Inflammatory macrophage (primary cell): ENCODE measurements around the gene FAM184A.
"Not testable (repeated sequence)": the region's sequence is repeated elsewhere in the genome, so short reads cannot be mapped to it uniquely, and the experiment has no call there.

Experiments
- DNase-seq, 2 donors: peaks; one replicate each; pipeline ENCODE4 v3.0.0-alpha.2; 2020 to 2022

The FAM184A gene

GRCh38 chr6:119052292-119052889, 26.1 kb downstream of the FAM184A start:
- no peak for DNase-seq

GRCh38 chr6:119044255-119044654, 34.2 kb downstream of the FAM184A start:
- DNase-seq: no peak

- no peak for DNase-seq
Measured at GRCh38 chr6:119043783-119044182, 34.7 kb downstream of the FAM184A start.

DNA sequence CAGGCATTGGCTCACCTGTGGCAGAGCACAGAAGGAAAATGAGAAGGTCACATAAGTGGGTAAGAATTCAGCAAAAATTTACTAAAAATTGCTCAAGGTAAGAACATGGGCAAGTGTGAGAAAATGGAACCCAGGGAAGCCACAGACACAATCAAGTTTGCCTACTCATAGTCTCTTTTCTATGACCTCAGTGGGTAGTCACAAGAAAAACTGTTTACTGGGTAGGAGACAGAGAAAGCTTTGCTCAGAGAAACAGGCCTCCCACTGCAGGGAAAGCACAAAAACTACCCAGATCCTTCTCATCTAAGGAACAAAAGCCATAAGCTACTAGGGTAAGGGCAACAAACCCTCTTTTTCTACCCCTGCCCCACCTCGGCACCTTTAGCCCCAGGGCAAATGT, 35.2 kb downstream of the FAM184A start:
- no peak for DNase-seq

GRCh38 chr6:119040636-119041035, 37.8 kb downstream of the FAM184A start:
- DNase-seq: no peak

GRCh38 chr6:119040229-119040628, 38.2 kb downstream of the FAM184A start:
- DNase-seq: no peak

DNA sequence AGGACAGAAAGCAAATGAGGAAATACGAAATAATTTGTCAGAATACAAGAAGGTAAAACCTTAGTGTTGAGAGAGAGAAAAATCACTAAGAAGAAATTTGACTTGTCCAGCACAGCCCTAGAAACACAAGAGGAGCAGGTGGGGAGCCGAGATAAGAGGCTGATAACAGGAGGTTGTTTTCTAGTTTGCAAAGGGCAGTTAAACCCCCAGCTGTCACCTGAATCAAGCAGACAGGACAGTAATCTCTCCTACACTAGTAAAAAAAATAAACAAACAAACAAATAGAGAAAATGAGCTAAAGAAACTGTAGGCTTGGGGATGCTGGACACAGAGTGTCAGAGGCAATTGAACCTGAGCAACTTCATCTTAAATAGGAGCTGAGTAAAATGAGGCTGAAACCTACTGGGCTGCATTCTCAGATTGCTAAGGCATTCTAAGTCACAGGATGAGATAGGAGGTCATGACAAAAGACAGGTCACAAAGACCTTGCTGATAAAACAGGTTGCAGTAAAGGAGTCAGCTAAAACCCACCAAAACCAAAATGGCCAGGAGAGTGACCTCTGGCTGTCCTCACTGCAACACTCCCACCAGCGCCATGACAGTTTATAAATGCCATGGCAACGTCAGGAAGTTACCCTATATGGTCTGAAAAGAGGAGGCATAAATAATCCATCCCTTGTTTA, 40.4 kb downstream of the FAM184A start:
- no peak for DNase-seq

DNA sequence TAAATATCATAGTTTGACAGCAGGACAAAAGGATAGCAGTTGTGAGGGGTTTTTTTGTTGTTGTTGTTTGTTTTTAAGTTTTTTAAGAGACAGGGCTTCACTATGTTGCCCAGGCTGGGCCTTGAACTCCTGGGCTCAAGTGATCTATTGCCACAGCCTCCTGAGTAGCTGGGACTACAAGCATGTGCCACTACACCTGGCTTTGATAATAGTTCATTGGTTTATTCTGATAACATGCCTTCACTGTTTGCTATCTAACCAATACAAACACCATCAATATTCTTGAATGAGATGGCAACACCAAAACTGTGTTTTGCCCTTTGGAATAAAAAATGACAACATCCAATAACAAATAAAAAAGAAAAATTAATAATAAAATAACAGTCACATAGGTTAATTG, 41.2 kb downstream of the FAM184A start:
- no peak for DNase-seq

DNA sequence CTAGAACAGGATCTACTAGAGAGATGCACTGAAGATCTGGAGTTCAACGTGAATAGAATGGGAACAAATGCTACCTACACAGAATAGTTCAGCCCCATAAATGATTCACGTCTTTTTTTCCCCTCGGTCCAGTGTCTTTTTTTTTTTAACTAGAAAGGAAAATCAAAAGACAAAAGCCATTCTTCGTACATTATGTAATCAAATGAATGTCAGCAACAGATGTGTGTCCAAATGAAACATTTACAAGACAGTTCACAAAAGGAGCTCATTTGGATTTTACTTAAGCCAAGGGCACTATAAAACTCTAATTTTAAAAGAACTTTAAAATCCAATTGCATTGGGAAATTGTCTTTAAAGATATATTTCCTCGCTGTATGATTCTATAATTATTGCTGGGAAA, 42.4 kb downstream of the FAM184A start:
- no peak for DNase-seq

DNA sequence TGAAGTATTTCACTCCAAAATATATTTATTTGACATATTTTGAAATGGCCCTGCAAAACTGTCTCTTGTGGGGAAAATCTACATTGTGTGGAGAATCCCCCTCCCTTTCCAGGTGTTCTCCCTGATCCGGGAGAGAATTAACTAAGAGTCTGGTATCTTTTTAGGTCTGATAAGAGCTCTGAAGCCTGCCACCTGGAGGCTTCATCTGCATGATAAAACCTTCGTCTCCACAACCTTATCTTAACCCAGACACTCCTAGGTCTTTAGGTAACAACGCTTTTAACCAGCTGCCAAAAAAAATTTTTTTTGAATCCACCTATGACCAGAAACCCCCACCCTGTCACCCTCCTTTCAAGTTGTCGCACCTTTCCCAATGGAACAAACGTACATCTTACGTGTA, 43.0 kb downstream of the FAM184A start:
- DNase-seq: no peak

DNA sequence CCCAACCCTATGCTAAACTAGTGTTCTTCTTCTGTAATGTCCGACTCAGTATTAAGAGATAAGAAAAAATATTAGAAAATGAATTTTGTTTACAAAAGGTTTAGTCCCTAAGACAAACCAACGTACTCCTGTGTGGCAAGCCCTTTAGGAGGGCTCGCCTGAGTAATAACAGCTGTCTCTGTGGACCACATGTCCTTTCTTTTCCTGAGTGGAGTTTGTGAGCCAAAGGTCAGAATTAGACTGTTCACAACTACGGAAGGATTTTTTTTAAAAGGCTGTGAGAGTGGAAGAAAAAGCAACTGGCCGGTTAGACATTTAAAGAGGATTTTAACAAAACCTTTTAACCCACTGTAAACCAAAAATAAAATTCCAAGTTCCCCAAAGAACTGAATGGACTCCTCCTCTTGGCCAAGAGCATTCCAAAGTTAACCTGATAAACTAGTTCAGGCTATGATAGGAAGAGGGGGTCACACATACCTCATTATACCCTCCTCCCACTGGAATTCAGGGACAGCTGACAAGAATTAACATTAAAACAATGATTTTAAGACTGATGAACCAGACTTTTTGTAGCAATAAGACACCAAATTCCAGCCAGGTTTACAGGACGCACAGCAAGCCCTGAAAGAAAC, 43.5 kb downstream of the FAM184A start:
- DNase-seq: no peak

GRCh38 chr6:119032428-119032827, 46.0 kb downstream of the FAM184A start:
- no peak for DNase-seq

GRCh38 chr6:119030759-119031158, 47.7 kb downstream of the FAM184A start:
- DNase-seq: no peak

- no peak for DNase-seq
Measured at GRCh38 chr6:119028091-119028490, 50.4 kb downstream of the FAM184A start.

DNA sequence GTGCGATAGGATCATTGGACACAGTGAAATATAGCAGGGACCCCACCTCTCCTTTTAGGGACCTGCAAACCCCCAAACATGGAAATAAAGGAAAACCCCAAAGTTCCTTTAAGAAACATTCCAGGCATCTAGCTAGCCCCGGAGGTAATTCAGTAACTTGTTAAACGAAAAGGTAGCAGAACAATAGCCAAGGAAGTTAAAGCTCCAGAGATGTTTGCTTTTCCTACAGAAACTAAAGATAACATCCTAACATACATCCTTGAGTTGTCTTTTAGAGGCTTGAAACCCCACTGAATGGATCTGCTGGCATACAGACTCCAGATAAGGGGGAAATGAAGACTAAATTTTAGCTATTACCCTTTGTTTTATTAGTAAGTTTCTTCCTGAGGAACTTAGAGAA, 51.0 kb downstream of the FAM184A start:
- DNase-seq: no peak

DNA sequence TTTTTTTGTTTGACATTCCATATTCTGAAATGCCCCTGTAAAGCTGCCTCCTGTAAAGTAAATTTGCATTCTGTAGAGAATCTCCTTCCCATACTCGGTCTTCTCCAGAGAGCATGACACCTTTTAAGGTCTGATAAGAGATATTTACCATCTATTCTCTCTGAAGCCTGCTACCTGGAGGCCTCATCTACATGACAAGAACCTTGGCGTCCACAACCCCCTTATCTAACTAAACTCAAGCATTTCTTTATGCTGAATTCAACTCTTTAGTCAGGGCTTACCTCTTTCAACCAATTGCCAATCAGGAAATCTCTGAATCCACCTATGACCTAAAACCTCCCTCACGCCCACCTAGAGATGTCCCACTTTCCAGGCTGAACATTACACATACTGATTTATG, 51.6 kb downstream of the FAM184A start:
- DNase-seq: no peak

DNA sequence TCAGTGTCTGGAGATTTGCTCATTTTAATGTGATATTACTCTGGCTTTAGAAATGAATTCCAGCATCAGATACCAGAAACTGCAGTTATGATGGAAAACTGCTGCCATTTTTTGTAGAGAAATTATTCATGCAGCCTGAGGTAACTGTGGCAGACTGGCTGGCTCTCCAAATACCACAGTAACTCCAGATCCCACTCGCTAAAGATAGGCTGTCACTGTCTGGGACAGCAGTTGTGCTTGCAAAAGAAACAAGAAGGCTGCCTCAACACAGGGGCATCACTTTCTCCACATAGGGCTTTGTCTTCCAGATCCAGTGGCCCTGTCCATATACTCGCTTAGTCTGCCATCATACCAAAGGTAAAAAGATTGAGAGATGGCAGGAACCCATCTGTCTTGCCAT, 52.7 kb downstream of the FAM184A start:
- no peak for DNase-seq

GRCh38 chr6:119024111-119024510, 54.4 kb downstream of the FAM184A start:
- no peak for DNase-seq

DNA sequence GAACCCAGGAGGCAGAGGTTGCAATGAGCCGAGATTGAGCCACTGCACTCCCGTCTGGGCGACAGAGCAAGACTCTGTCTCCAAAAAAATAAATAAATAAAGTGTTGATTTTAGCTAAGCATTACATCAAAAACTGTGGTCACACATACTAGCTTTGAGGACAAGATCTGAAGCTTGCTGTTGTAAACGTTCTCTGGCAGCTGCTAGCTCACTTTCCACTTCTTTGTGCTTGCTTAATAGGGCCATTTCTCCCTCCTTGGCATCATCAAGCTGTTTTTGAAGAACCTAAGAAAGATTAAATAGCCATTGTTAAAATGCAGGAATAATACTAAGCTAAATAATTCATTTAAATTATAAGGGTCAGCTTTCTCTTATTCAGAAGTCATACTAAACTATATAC, 55.7 kb downstream of the FAM184A start:
- no peak for DNase-seq

- no peak for DNase-seq
Measured at GRCh38 chr6:119020597-119021561, 57.6 kb downstream of the FAM184A start.

DNA sequence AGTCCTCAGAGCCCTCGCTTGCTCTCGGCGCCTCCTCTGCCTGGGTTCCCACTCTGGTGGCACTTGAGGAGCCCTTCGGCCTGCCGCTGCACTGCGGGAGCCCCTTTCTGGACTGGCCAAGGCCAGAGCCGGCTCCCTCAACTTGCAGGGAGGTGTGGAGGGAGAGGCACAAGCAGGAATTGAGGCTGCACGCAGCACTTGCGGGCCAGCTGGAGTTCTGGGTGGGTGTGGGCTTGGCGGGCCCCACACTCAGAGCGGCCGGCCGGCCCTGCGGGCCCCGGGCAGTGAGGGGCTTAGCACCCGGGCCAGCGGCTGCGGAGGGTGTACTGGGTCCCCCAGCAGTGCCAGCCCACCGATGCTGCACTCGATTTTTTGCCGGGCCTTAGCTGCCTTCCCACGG, 63.3 kb downstream of the FAM184A start:
- DNase-seq: not testable (repeated sequence)

GRCh38 chr6:119012521-119012920, 65.9 kb downstream of the FAM184A start:
- DNase-seq: no peak

DNA sequence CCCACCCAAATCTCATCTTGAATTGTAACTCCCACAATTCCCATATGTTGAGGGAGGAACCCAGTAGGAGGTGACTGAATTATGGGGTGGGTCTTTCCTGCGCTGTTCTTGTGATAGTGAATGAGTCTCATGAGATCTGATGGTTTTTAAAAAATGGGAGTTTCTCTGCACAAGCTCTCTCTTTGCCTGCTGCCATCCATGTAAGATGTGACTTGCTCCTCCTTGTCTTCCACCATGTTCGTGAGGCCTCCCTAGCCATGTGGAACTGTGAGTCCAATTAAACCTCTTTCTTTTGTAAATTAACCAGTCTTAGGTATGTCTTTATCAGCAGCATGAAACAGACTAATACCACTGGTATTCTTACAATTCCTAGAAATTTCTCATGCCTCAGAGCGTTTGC, 69.2 kb downstream of the FAM184A start:
- not testable (repeated sequence) for DNase-seq
